ENCODE measurements around the gene NDUFC1.

DNA sequence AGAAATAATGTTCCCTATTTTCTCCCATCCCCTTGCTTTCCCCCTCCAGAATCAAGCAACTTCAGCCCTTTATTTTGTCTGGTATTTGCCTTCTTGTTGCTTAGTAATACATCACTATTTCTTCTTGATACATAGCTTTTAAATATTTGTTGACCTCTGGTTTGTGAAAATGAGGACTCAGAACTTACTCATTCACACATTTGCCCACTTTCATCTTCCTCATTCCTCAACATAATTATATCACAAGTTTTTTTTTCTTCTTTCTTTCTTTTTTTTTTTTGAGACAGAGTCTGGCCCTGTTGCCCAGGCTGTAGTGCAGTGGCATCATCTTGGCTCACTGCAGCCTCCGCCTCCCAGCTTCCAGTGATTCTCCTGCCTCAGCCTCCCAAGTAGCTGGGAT is 28.9 kb upstream of the NDUFC1 start:
- TF ChIP-seq, protein P1, sequence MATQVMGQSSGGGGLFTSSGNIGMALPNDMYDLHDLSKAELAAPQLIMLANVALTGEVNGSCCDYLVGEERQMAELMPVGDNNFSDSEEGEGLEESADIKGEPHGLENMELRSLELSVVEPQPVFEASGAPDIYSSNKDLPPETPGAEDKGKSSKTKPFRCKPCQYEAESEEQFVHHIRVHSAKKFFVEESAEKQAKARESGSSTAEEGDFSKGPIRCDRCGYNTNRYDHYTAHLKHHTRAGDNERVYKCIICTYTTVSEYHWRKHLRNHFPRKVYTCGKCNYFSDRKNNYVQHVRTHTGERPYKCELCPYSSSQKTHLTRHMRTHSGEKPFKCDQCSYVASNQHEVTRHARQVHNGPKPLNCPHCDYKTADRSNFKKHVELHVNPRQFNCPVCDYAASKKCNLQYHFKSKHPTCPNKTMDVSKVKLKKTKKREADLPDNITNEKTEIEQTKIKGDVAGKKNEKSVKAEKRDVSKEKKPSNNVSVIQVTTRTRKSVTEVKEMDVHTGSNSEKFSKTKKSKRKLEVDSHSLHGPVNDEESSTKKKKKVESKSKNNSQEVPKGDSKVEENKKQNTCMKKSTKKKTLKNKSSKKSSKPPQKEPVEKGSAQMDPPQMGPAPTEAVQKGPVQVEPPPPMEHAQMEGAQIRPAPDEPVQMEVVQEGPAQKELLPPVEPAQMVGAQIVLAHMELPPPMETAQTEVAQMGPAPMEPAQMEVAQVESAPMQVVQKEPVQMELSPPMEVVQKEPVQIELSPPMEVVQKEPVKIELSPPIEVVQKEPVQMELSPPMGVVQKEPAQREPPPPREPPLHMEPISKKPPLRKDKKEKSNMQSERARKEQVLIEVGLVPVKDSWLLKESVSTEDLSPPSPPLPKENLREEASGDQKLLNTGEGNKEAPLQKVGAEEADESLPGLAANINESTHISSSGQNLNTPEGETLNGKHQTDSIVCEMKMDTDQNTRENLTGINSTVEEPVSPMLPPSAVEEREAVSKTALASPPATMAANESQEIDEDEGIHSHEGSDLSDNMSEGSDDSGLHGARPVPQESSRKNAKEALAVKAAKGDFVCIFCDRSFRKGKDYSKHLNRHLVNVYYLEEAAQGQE (IDR thresholded peaks at IDR 0.05; ENCODE audit: insufficient read depth in 1 of 2, low read depth in 2 of 2, low read length in 2 of 2), result no peak
- no peak for TF ChIP-seq TAF1 (IDR thresholded peaks at IDR 0.05; ENCODE audit: borderline replicate concordance, insufficient read depth, low read length)
- no peak for TF ChIP-seq POLR2AphosphoS5 (IDR thresholded peaks at IDR 0.05; ENCODE audit: low read depth, low read length)

Data from PFSK-1 (cell line).